ENCODE results near the gene SP140L.

SP140L gene

GRCh38 chr2:230324503-230324902, 2.5 kb upstream of the SP140L start:
- POLR2A ChIA-PET: no interaction called here
- peaks cover 0 to 4% (median 1%) of the 10 kb centered on the region in 4 experiments for H3K36me3 ChIP-seq (ENCODE audit: control insufficient read depth in 4 of 4, insufficient read depth in 4 of 4, low read length in 3 of 4)

GRCh38 chr2:230325316-230326243, 1.4 kb upstream of the SP140L start:
- Histone ChIP-seq H3K36me3 (ENCODE audit: control insufficient read depth in 4 of 4, insufficient read depth in 4 of 4, low read length in 3 of 4) (peaks cover 0 to 6% (median 2%) of the 10 kb centered on the region in 4 experiments), H3K4me1 (ENCODE audit: control extremely low read depth in 1 of 4, control insufficient read depth in 4 of 4, insufficient read depth in 4 of 4, low read length in 3 of 4) (peaks cover 13 to 33% (median 16%) of the 10 kb centered on the region in 4 experiments), H3K27me3 (replicated peaks in 2 of 5; ENCODE audit: control insufficient read depth in 4 of 5, insufficient read depth in 5 of 5, low read length in 4 of 5) (no peaks in the 10 kb centered on the region), H3K9me3 (ENCODE audit: control extremely low read depth in 1 of 5, control insufficient read depth in 4 of 5, insufficient read depth in 2 of 5, low read depth in 1 of 5, low read length in 4 of 5) (peaks cover 0 to 13% (median 4%) of the 10 kb centered on the region in 5 experiments), H3K4me3 (ENCODE audit: control insufficient read depth in 1 of 7, extremely low read depth in 1 of 7, insufficient read depth in 4 of 7, low read depth in 2 of 7, low read length in 6 of 7) (peak overlapping the region in 1 of 7 experiments; percentile 82), H3K27ac (ENCODE audit: insufficient read depth in 1 of 2, low read depth in 1 of 2, low read length in 2 of 2, poor library complexity in 1 of 2, severe bottlenecking in 2 of 2) (no peak overlapping the region)
- WGBS (ENCODE audit: insufficient coverage): 95% methylated on average over 6 of the region's 9 CpGs
- POLR2A ChIA-PET: no interaction called here
- DNase-seq: no peak
- CTCF ChIA-PET: no interaction called here

More at GRCh38 chr2:230324503-230324902, 2.5 kb upstream of the SP140L start:
- DNase-seq: no peak
- H3K27ac ChIP-seq (ENCODE audit: insufficient read depth in 1 of 2, low read depth in 1 of 2, low read length in 2 of 2, poor library complexity in 1 of 2, severe bottlenecking in 2 of 2): no peak overlapping the region
- 100% methylated on average over 3 of the region's 5 CpGs for WGBS (ENCODE audit: insufficient coverage)
- no peak overlapping the region for H3K4me3 ChIP-seq (ENCODE audit: control insufficient read depth in 1 of 7, extremely low read depth in 1 of 7, insufficient read depth in 4 of 7, low read depth in 2 of 7, low read length in 6 of 7)
- H3K4me1 ChIP-seq (ENCODE audit: control extremely low read depth in 1 of 4, control insufficient read depth in 4 of 4, insufficient read depth in 4 of 4, low read length in 3 of 4): peaks cover 13 to 34% (median 17%) of the 10 kb centered on the region in 4 experiments
- CTCF ChIA-PET: no interaction called here
- H3K27me3 ChIP-seq (replicated peaks in 2 of 5; ENCODE audit: control insufficient read depth in 4 of 5, insufficient read depth in 5 of 5, low read length in 4 of 5): no peaks in the 10 kb centered on the region
- H3K9me3 ChIP-seq (ENCODE audit: control extremely low read depth in 1 of 5, control insufficient read depth in 4 of 5, insufficient read depth in 2 of 5, low read depth in 1 of 5, low read length in 4 of 5): peaks cover 0 to 13% (median 4%) of the 10 kb centered on the region in 5 experiments

GRCh38 chr2:230327418-230328154, 593 bp downstream of the SP140L start:
- peak in 2 of 3 donors; percentile 51 to 63 for DNase-seq
- H3K4me1 ChIP-seq (ENCODE audit: control extremely low read depth in 1 of 4, control insufficient read depth in 4 of 4, insufficient read depth in 4 of 4, low read length in 3 of 4): peaks cover 13 to 33% (median 16%) of the 10 kb centered on the region in 4 experiments
- POLR2A ChIA-PET: interaction anchor here (0.9 to 1.3 kb wide), 2 partner anchors 10 to 88 kb away, joined by 3 read pairs; partner anchors contain the start of gene SP100

DNA sequence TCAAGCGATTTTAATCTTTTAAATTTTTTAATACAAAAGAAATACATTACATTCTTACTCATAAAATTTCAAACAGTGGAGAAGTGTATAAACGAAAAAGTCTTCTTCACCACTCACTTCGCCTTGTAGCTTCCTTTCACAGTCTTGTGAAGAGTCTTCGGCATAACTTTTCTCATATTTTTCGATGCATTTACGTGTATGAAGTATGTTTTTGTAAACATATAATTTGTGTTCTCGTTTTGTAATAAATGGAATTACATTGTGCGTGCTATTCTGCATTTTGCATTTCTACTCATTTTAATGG, 1.1 kb downstream of the SP140L start:
- peaks cover 0 to 6% (median 0%) of the 10 kb centered on the region in 5 experiments for H3K9me3 ChIP-seq (ENCODE audit: control extremely low read depth in 1 of 5, control insufficient read depth in 4 of 5, insufficient read depth in 2 of 5, low read depth in 1 of 5, low read length in 4 of 5)
- peaks cover 13 to 33% (median 16%) of the 10 kb centered on the region in 4 experiments for H3K4me1 ChIP-seq (ENCODE audit: control extremely low read depth in 1 of 4, control insufficient read depth in 4 of 4, insufficient read depth in 4 of 4, low read length in 3 of 4)
- H3K27me3 ChIP-seq (replicated peaks in 2 of 5; ENCODE audit: control insufficient read depth in 4 of 5, insufficient read depth in 5 of 5, low read length in 4 of 5): no peaks in the 10 kb centered on the region
- ChIA-PET CTCF (interaction anchor here (0.8 to 1.5 kb wide), 2 partner anchors 10 to 406 kb away, joined by 3 to 5 read pairs; partner anchors contain the start of gene FBXO36), POLR2A (no interaction called here)
- H3K36me3 ChIP-seq (ENCODE audit: control insufficient read depth in 4 of 4, insufficient read depth in 4 of 4, low read length in 3 of 4): peaks cover 3 to 9% (median 6%) of the 10 kb centered on the region in 4 experiments
- no peak for DNase-seq
- H3K4me3 ChIP-seq (ENCODE audit: control insufficient read depth in 1 of 7, extremely low read depth in 1 of 7, insufficient read depth in 4 of 7, low read depth in 2 of 7, low read length in 6 of 7): peak overlapping the region in 4 of 7 experiments; percentile 75 to 96 (median 80)
- WGBS (ENCODE audit: insufficient coverage): 100% methylated on average over 1 of the region's 8 CpGs
- H3K27ac ChIP-seq (ENCODE audit: insufficient read depth in 1 of 2, low read depth in 1 of 2, low read length in 2 of 2, poor library complexity in 1 of 2, severe bottlenecking in 2 of 2): no peak overlapping the region

More at GRCh38 chr2:230327418-230328154, 593 bp downstream of the SP140L start:
- CTCF ChIA-PET: interaction anchor here (0.8 to 1.5 kb wide), 2 partner anchors 9 to 405 kb away, joined by 3 to 5 read pairs; partner anchors contain the start of gene FBXO36
- H3K9me3 ChIP-seq (ENCODE audit: control extremely low read depth in 1 of 5, control insufficient read depth in 4 of 5, insufficient read depth in 2 of 5, low read depth in 1 of 5, low read length in 4 of 5): peaks cover 0 to 10% (median 4%) of the 10 kb centered on the region in 5 experiments
- no peaks in the 10 kb centered on the region for H3K27me3 ChIP-seq (replicated peaks in 2 of 5; ENCODE audit: control insufficient read depth in 4 of 5, insufficient read depth in 5 of 5, low read length in 4 of 5)
- peak overlapping the region in 6 of 7 experiments; percentile 56 to 96 (median 80) for H3K4me3 ChIP-seq (ENCODE audit: control insufficient read depth in 1 of 7, extremely low read depth in 1 of 7, insufficient read depth in 4 of 7, low read depth in 2 of 7, low read length in 6 of 7)
- H3K27ac ChIP-seq (ENCODE audit: insufficient read depth in 1 of 2, low read depth in 1 of 2, low read length in 2 of 2, poor library complexity in 1 of 2, severe bottlenecking in 2 of 2): peak overlapping the region; percentile 76 to 92
- WGBS (ENCODE audit: insufficient coverage): 89% methylated on average over 3 of the region's 5 CpGs
- H3K36me3 ChIP-seq (ENCODE audit: control insufficient read depth in 4 of 4, insufficient read depth in 4 of 4, low read length in 3 of 4): peaks cover 3 to 9% (median 6%) of the 10 kb centered on the region in 4 experiments

- no peak overlapping the region for H3K27ac ChIP-seq (ENCODE audit: insufficient read depth in 1 of 2, low read depth in 1 of 2, low read length in 2 of 2, poor library complexity in 1 of 2, severe bottlenecking in 2 of 2)
- 77% methylated on average over 5 of the region's 7 CpGs for WGBS (ENCODE audit: insufficient coverage)
- POLR2A ChIA-PET: no interaction called here
Measured at GRCh38 chr2:230329946-230330605, 3.1 kb downstream of the SP140L start.

GRCh38 chr2:230330725-230331124, 3.7 kb downstream of the SP140L start:
- Histone ChIP-seq H3K36me3 (ENCODE audit: control insufficient read depth in 4 of 4, insufficient read depth in 4 of 4, low read length in 3 of 4) (peaks cover 0 to 18% (median 10%) of the 10 kb centered on the region in 4 experiments), H3K4me3 (ENCODE audit: control insufficient read depth in 1 of 7, extremely low read depth in 1 of 7, insufficient read depth in 4 of 7, low read depth in 2 of 7, low read length in 6 of 7) (no peak overlapping the region), H3K27me3 (replicated peaks in 2 of 5; ENCODE audit: control insufficient read depth in 4 of 5, insufficient read depth in 5 of 5, low read length in 4 of 5) (no peaks in the 10 kb centered on the region), H3K4me1 (ENCODE audit: control extremely low read depth in 1 of 4, control insufficient read depth in 4 of 4, insufficient read depth in 4 of 4, low read length in 3 of 4) (peaks cover 18 to 37% (median 22%) of the 10 kb centered on the region in 4 experiments), H3K27ac (ENCODE audit: insufficient read depth in 1 of 2, low read depth in 1 of 2, low read length in 2 of 2, poor library complexity in 1 of 2, severe bottlenecking in 2 of 2) (no peak overlapping the region), H3K9me3 (ENCODE audit: control extremely low read depth in 1 of 5, control insufficient read depth in 4 of 5, insufficient read depth in 2 of 5, low read depth in 1 of 5, low read length in 4 of 5) (no peaks in the 10 kb centered on the region)
- POLR2A ChIA-PET: no interaction called here
- DNase-seq: no peak
- 100% methylated on average over 5 of the region's 7 CpGs for WGBS (ENCODE audit: insufficient coverage)
- CTCF ChIA-PET: no interaction called here

More at GRCh38 chr2:230329946-230330605, 3.1 kb downstream of the SP140L start:
- DNase-seq: no peak
- Histone ChIP-seq H3K27me3 (replicated peaks in 2 of 5; ENCODE audit: control insufficient read depth in 4 of 5, insufficient read depth in 5 of 5, low read length in 4 of 5) (no peaks in the 10 kb centered on the region), H3K9me3 (ENCODE audit: control extremely low read depth in 1 of 5, control insufficient read depth in 4 of 5, insufficient read depth in 2 of 5, low read depth in 1 of 5, low read length in 4 of 5) (no peaks in the 10 kb centered on the region), H3K36me3 (ENCODE audit: control insufficient read depth in 4 of 4, insufficient read depth in 4 of 4, low read length in 3 of 4) (peaks cover 3 to 18% (median 10%) of the 10 kb centered on the region in 4 experiments), H3K4me3 (ENCODE audit: control insufficient read depth in 1 of 7, extremely low read depth in 1 of 7, insufficient read depth in 4 of 7, low read depth in 2 of 7, low read length in 6 of 7) (no peak overlapping the region), H3K4me1 (ENCODE audit: control extremely low read depth in 1 of 4, control insufficient read depth in 4 of 4, insufficient read depth in 4 of 4, low read length in 3 of 4) (peaks cover 13 to 33% (median 16%) of the 10 kb centered on the region in 4 experiments)
- CTCF ChIA-PET: no interaction called here
